B cell (primary cell): Measurements from ENCODE around the gene NUBP1. TPM values are rescaled to one million over a fixed set of nuclear protein-coding genes. Genes with fewer than 3 reads are reported as not detected.

Experiments
- ATAC-seq: fragments of 200-7000 bp; cut with Tn5 transposase; one replicate; pipeline ENCODE4 v1.10.0; 2021; ENCODE audit warnings: low read depth, mild to moderate bottlenecking, moderate number of reproducible peaks, moderate library complexity
- CTCF ChIA-PET: fragments of 350-600 bp; sonication (Branson Sonifier 250); formaldehyde crosslinking; loops from one replicate; lab custom pipeline; 2021; ENCODE audit warnings: antibody characterized with exemption, inconsistent platforms; lab: Charles Lee
- POLR2A ChIA-PET: fragments of 350-600 bp; sonication (Branson Sonifier 250); formaldehyde crosslinking; loops from one replicate; lab custom pipeline; 2021; ENCODE audit warnings: antibody characterized with exemption; lab: Charles Lee
- DNase-seq: peaks from one replicate; pipeline ENCODE4 v3.0.0; 2013
- H2AFZ ChIP-seq: 2 replicates; pipeline ENCODE4 v1.6.1; 2012; ENCODE audit warnings: mild to moderate bottlenecking, low read depth, low read length; ENCODE audit not compliant: insufficient read depth, poor library complexity, severe bottlenecking
- H3K27ac ChIP-seq, 2 donors: 1 replicate in 1 of 2; 2 replicates in 1 of 2; pipeline ENCODE4 v1.5.1; 2012 to 2013; ENCODE audit warnings: low read length in 2 of 2, mild to moderate bottlenecking in 2 of 2, moderate library complexity in 1 of 2
- H3K27me3 ChIP-seq, 4 experiments: fragments of 200-600 bp in 1 of 4; sonication (generic) in 1 of 4; replicated peaks in 1 of 4; 1 replicate in 2 of 4; 2 replicates in 2 of 4; pipeline versions ENCODE4 v1.6.1 to v1.7.0; 2013 to 2016; ENCODE audit warnings: low read length in 3 of 4, mild to moderate bottlenecking in 2 of 4, mixed read lengths in 1 of 4, moderate library complexity in 1 of 4; ENCODE audit not compliant: insufficient read depth in 4 of 4, control insufficient read depth in 3 of 4; ENCODE audit errors: control extremely low read depth in 1 of 4
- H3K36me3 ChIP-seq, 2 experiments: replicated peaks in 1 of 2; 1 replicate in 1 of 2; 2 replicates in 1 of 2; pipeline versions ENCODE4 v1.6.1 to v1.7.1; 2013; ENCODE audit warnings: low read length in 1 of 2; ENCODE audit not compliant: insufficient read depth in 2 of 2, control insufficient read depth in 1 of 2; ENCODE audit errors: control extremely low read depth in 1 of 2, extremely low read depth in 1 of 2
- H3K4me1 ChIP-seq, 2 donors: fragments of 200-600 bp in 1 of 2; sonication (generic) in 1 of 2; 1 replicate in 1 of 2; 2 replicates in 1 of 2; pipeline versions ENCODE4 v1.5.1 to v1.6.1; 2013 to 2017; ENCODE audit warnings: low read length in 2 of 2; ENCODE audit not compliant: control insufficient read depth in 2 of 2, insufficient read depth in 2 of 2
- H3K4me2 ChIP-seq: replicated peaks from 2 replicates; pipeline ENCODE3; 2012; ENCODE audit warnings: mild to moderate bottlenecking, low read depth, low read length; ENCODE audit not compliant: poor library complexity, severe bottlenecking
- H3K4me3 ChIP-seq, 5 experiments: fragments of 200-600 bp in 1 of 5; sonication (generic) in 1 of 5; 1 replicate in 3 of 5; 2 replicates in 2 of 5; pipeline versions ENCODE4 v1.5.1 to v1.7.0; 2011 to 2016; ENCODE audit warnings: low read length in 4 of 5, mild to moderate bottlenecking in 4 of 5, low read depth in 2 of 5, control low read depth in 1 of 5, moderate library complexity in 1 of 5; ENCODE audit not compliant: insufficient read depth in 1 of 5; ENCODE audit errors: control extremely low read depth in 1 of 5, extremely low read depth in 1 of 5
- H3K79me2 ChIP-seq: fragments of 200-600 bp; sonication (generic); one replicate; pipeline ENCODE4 v1.6.0; 2016; ENCODE audit warnings: low read length; ENCODE audit not compliant: control insufficient read depth, insufficient read depth
- H3K9ac ChIP-seq: fragments of 200-600 bp; sonication (generic); 2 replicates; pipeline ENCODE4 v1.6.1; 2017; ENCODE audit warnings: mild to moderate bottlenecking, low read length, moderate library complexity
- H3K9me3 ChIP-seq, 3 donors: one replicate each; pipeline versions ENCODE4 v1.6.1 to v1.7.1; 2013; ENCODE audit warnings: low read length in 2 of 3; ENCODE audit not compliant: control insufficient read depth in 2 of 3, insufficient read depth in 1 of 3; ENCODE audit errors: control extremely low read depth in 1 of 3
- H4K20me1 ChIP-seq: 2 replicates; pipeline ENCODE4 v1.6.0; 2012; ENCODE audit warnings: mild to moderate bottlenecking, low read length; ENCODE audit not compliant: insufficient read depth, control insufficient read depth, poor library complexity, severe bottlenecking
- H3K27ac Mint-ChIP-seq: one replicate; pipeline ENCODE4 v1.8.0; 2021; ENCODE audit warnings: mixed read lengths
- H3K27me3 Mint-ChIP-seq: one replicate; pipeline ENCODE4 v1.8.0; 2021; ENCODE audit warnings: mixed read lengths
- H3K4me1 Mint-ChIP-seq: one replicate; pipeline ENCODE4 v1.8.0; 2021; ENCODE audit warnings: mixed read lengths
- H3K4me3 Mint-ChIP-seq: one replicate; pipeline ENCODE4 v1.8.0; 2021; ENCODE audit warnings: mixed read lengths
- H3K9me3 Mint-ChIP-seq: one replicate; pipeline ENCODE4 v1.8.0; 2022; ENCODE audit warnings: mixed read lengths; ENCODE audit not compliant: insufficient read depth
- EZH2 ChIP-seq: IDR thresholded peaks from 2 replicates; pipeline ENCODE4 v1.6.1; 2012; ENCODE audit warnings: borderline replicate concordance, low read depth, mild to moderate bottlenecking, moderate library complexity, low read length; ENCODE audit not compliant: insufficient read depth, poor library complexity, severe bottlenecking
- WGBS: methylation state at CpG from one replicate; pipeline ENCODE4 v1.1.5; 2013; ENCODE audit warnings: missing lambda C conversion rate; ENCODE audit not compliant: insufficient coverage; 5-methylcytosine and 5-hydroxymethylcytosine counted together
- intact Hi-C: fragments of 100-400 bp; cut with micrococcal nuclease; formaldehyde crosslinking; loops from one replicate; pipeline ENCODE4 v1.10.0; 2022
- polyA plus RNA-seq: library from polyadenylated mRNA; depleted of rRNA; stranded (reverse); fragments of >200 nt; gene quantifications from 2 replicates; pipeline ENCODE4 v1.2.3, GENCODE V29; 2012
- total RNA-seq, 2 donors: library from RNA; stranded (reverse); fragments of 120-200 nt in 1 of 2; gene quantifications; 1 replicate in 1 of 2; 2 replicates in 1 of 2; pipeline versions ENCODE4 v1.2.3 to v1.2.4, GENCODE V29; 2013 to 2022
- TF ChIP-seq, protein P1 (sequence below): fragments of 200-600 bp; IDR thresholded peaks from one replicate; pipeline ENCODE4 v1.8.0; 2022; ENCODE audit warnings: antibody characterized with exemption, mild to moderate bottlenecking

The NUBP1 gene
- total and polyA plus RNA-seq, 2 donors (not counting 1 experiment from before 2014, with no cell fraction given): 47.3 to 67.3 TPM

DNA sequence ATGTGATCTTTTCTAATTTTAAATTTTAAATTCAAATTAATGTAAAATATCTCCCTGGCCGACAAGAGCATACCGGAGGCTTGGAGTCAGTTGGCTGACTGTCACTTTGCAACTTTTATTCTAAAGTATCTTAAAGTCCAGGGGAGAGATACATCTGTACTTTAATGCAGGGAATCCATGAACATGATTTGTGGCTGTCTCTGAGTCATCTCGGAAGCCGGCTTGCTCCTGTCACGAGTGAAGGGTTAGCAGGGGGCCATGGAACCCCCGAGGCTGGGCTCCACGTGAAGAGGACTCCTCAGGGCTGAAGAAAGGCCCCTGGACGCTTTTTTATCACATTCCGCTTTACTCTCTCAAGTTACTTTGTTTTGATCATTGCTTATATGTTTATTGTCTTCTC is 61.7 kb downstream of the NUBP1 start:
- peak overlapping the region; percentile 50 for H3K4me3 Mint-ChIP-seq
- Histone ChIP-seq H3K79me2 (peaks cover 6% of the 10 kb centered on the region), H3K4me1 (peaks cover 9 to 46% of the 10 kb centered on the region in 2 donors), H2AFZ (no peak overlapping the region), H4K20me1 (no peaks in the 10 kb centered on the region), H3K36me3 (no peaks in the 10 kb centered on the region), H3K4me2 (no peak overlapping the region), H3K27ac (no peak overlapping the region), H3K9me3 (peaks cover 0 to 7% (median 0%) of the 10 kb centered on the region in 3 donors), H3K4me3 (no peak overlapping the region), H3K27me3 (no peaks in the 10 kb centered on the region), H3K9ac (no peak overlapping the region)
- H3K9me3 Mint-ChIP-seq: no peaks in the 10 kb centered on the region
- ChIA-PET CTCF (no interaction called here), POLR2A (no interaction called here)
- no peaks in the 10 kb centered on the region for H3K27me3 Mint-ChIP-seq
- DNase-seq: no peak
- H3K27ac Mint-ChIP-seq: peak overlapping the region; percentile 73
- peaks cover 60% of the 10 kb centered on the region for H3K4me1 Mint-ChIP-seq
- intact Hi-C loops: loop anchor here (5.0 kb wide), 2 partner anchors 33 to 53 kb away; no protein-coding TSS in a partner anchor
- 79% methylated on average over 5 of the region's 9 CpGs for WGBS
- no peak for ATAC-seq
- TF ChIP-seq, protein P1, sequence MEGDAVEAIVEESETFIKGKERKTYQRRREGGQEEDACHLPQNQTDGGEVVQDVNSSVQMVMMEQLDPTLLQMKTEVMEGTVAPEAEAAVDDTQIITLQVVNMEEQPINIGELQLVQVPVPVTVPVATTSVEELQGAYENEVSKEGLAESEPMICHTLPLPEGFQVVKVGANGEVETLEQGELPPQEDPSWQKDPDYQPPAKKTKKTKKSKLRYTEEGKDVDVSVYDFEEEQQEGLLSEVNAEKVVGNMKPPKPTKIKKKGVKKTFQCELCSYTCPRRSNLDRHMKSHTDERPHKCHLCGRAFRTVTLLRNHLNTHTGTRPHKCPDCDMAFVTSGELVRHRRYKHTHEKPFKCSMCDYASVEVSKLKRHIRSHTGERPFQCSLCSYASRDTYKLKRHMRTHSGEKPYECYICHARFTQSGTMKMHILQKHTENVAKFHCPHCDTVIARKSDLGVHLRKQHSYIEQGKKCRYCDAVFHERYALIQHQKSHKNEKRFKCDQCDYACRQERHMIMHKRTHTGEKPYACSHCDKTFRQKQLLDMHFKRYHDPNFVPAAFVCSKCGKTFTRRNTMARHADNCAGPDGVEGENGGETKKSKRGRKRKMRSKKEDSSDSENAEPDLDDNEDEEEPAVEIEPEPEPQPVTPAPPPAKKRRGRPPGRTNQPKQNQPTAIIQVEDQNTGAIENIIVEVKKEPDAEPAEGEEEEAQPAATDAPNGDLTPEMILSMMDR: no peak
- no peak for TF ChIP-seq EZH2

DNA sequence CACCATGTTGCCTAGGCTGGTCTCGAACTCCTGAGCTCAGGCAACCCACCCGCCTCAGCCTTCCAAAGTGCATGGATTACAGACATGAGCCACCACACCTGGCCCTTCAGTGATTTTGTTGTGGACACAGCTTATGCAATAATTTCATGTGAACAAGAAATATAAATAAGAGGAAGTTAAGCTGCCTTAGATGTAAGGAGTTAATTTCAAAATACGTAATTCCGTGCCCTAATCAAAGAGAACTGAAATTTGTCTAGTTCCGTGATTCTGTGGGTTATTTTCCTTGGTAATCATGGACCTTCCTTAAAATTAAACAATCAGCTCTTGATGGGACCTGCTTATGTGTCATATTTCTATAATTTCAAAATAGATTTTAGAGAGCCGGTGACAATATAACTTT is 63.1 kb downstream of the NUBP1 start:
- Histone ChIP-seq H4K20me1 (no peaks in the 10 kb centered on the region), H3K9me3 (peaks cover 0 to 7% (median 0%) of the 10 kb centered on the region in 3 donors), H3K36me3 (no peaks in the 10 kb centered on the region), H3K4me1 (peaks cover 8 to 45% of the 10 kb centered on the region in 2 donors), H3K4me2 (no peak overlapping the region), H3K79me2 (peaks cover 10% of the 10 kb centered on the region), H2AFZ (no peak overlapping the region), H3K9ac (no peak overlapping the region), H3K27ac (no peak overlapping the region), H3K27me3 (no peaks in the 10 kb centered on the region), H3K4me3 (no peak overlapping the region)
- Mint-ChIP-seq H3K9me3 (no peaks in the 10 kb centered on the region), H3K4me3 (peak overlapping the region; percentile 74), H3K4me1 (peaks cover 64% of the 10 kb centered on the region), H3K27me3 (no peaks in the 10 kb centered on the region), H3K27ac (peak overlapping the region; percentile 84)
- peak; percentile 37 for ATAC-seq
- TF ChIP-seq, protein P1: no peak
- no peak for TF ChIP-seq EZH2
- DNase-seq: peak; percentile 44
- 82% methylated on average over 2 of the region's 6 CpGs for WGBS
- intact Hi-C loops: loop anchor here (1.0 to 5.0 kb wide), 3 partner anchors 34 to 85 kb away; no protein-coding TSS in a partner anchor
- CTCF ChIA-PET: interaction anchor here (0.8 to 1.7 kb wide), 5 partner anchors 20 to 83 kb away, joined by 3 to 11 read pairs (median 3); partner anchors contain the start of gene CIITA
- POLR2A ChIA-PET: interaction anchor here (0.6 to 1.1 kb wide), 3 partner anchors 56 to 84 kb away, joined by 4 read pairs; partner anchors contain the start of gene NUBP1
